ENCODE measurements around the gene ACADS. TPM values are rescaled to one million over a fixed set of nuclear protein-coding genes. Genes with fewer than 3 reads are reported as not detected.

ACADS gene
- total and polyA plus RNA-seq, 2 of the 8 experiments (the other 6 are each of a cell fraction or from before 2014, with no cell fraction given), result 4.9 to 7.5 TPM

DNA sequence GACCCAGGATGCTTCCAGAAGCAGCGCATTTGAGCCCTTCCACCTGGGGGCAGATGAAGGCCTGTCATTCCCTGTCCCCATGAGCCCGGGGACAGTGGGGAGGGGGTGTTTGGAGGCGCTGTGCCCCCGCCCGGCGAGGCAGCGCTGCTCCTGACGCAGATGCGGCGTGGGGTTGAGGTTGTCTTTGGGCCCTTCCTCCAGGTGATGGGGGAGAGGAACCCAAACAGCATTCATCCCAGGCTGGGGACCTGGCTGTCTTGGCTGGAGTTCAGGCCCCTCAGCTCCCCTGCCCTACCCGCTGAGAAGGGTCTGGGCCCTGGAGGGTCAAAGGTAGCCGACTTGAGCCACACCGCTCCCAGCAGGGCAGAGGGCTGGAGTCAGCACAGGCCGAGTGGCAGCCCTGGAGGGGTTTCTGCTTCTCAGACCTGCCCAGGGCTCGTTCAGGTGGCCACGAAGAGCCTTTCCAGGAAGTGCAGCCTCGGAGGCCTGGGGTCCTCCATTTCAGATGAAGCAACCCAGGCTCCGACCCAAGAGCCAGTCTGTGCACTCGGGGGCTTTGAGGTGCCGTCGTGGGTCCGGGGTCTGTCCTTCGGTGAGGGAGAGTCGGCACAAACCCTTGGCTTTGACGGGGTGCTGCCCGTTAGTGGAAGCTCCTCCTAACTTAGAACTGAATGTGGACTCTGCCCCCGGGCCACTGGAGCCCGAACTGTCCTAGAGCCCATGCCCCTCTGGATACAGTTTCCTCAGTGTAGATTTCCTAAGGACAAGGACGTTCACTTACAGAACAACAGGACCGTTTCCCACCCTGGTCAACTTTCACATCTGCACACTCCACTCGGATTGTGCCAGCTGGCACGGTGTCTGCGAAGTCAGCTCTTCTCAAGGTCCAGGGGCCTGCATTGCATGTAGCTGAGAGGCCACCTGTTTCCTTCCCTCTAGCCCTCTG, 16.1 kb downstream of the ACADS start:
- 89% methylated on average over 29 of the region's 33 CpGs; no CpG with 5 or more reads in 1 of the 2 experiments for WGBS, 2 experiments (ENCODE audit: extremely low coverage in 1 of 2, insufficient coverage in 1 of 2, insufficient read length in 1 of 2, insufficient replicate concordance in 2 of 2, low coverage in 1 of 2, low lambda C conversion rate in 2 of 2, missing lambda C conversion rate in 1 of 2)
- no peak overlapping the region for H3K27ac ChIP-seq (ENCODE audit: low read depth, low read length)
- FAIRE-seq (no peak), DNase-seq (ENCODE audit: low read depth in 1 of 2, low spot score in 2 of 2) (peak in 1 of 2 experiments; percentile 48)
- no peak overlapping the region for H3K14ac ChIP-seq (ENCODE audit: insufficient read length)
- H3K23ac ChIP-seq (ENCODE audit: insufficient read length), result no peak overlapping the region
- H2BK15ac ChIP-seq (ENCODE audit: low read length), result no peak overlapping the region
- no peaks in the 10 kb centered on the region for H3K79me1 ChIP-seq (ENCODE audit: low read depth, low read length)
- CTCF ChIA-PET (ENCODE audit: partially characterized antibody), result interaction anchor here (0.7 to 1.5 kb wide), 6 partner anchors 11 to 230 kb away, joined by 3 to 7 read pairs (median 3); no protein-coding TSS in a partner anchor
- H3K18ac ChIP-seq (ENCODE audit: extremely low read depth, low read length), result no peak overlapping the region
- H3K36me3 ChIP-seq (ENCODE audit: control insufficient read depth in 2 of 4, insufficient read depth in 4 of 4, low read length in 3 of 4), result no peaks in the 10 kb centered on the region; a peak in 1 of 8 replicates
- H3K56ac ChIP-seq (replicated peaks; ENCODE audit: insufficient read length, low read depth, low read length), result no peak overlapping the region
- H2BK12ac ChIP-seq (ENCODE audit: low read depth, low read length), result no peak overlapping the region
- no peak overlapping the region for H3K9ac ChIP-seq (replicated peaks in 1 of 4; ENCODE audit: extremely low read depth in 1 of 4, low read depth in 3 of 4, low read length in 3 of 4)
- POLR2A ChIA-PET (ENCODE audit: partially characterized antibody), result no interaction called here
- no peaks in the 10 kb centered on the region for H3K4me1 ChIP-seq (replicated peaks in 1 of 4; ENCODE audit: control insufficient read depth in 3 of 4, insufficient read depth in 4 of 4, low read length in 3 of 4)
- H3K23me2 ChIP-seq (ENCODE audit: low read depth, low read length), result no peaks in the 10 kb centered on the region
- no peaks in the 10 kb centered on the region for H3K79me2 ChIP-seq (ENCODE audit: control insufficient read depth in 1 of 2, insufficient read depth in 2 of 2, low read length in 2 of 2)
- no peak overlapping the region for H2AFZ ChIP-seq (ENCODE audit: low read length)
- H2BK20ac ChIP-seq (ENCODE audit: low read length), result no peak overlapping the region
- no peak overlapping the region for H4K91ac ChIP-seq (replicated peaks; ENCODE audit: insufficient read length, low read length)
- no peak overlapping the region for H2AK5ac ChIP-seq (ENCODE audit: low read depth, low read length)
- H4K8ac ChIP-seq (ENCODE audit: extremely low read depth, insufficient read depth, low read length), result no peak overlapping the region; the same call in 1 of the 2 replicates
- no peak overlapping the region for H4K5ac ChIP-seq (ENCODE audit: insufficient read length, low read depth, low read length)
- H3K27me3 ChIP-seq (replicated peaks in 1 of 4; ENCODE audit: control insufficient read depth in 3 of 4, extremely low read depth in 1 of 4, insufficient read depth in 3 of 4, low read length in 3 of 4), result no peaks in the 10 kb centered on the region
- H3K4me2 ChIP-seq (ENCODE audit: insufficient read depth in 1 of 2, low read depth in 2 of 2, low read length in 2 of 2), result no peak overlapping the region
- H2BK120ac ChIP-seq (replicated peaks; ENCODE audit: low read depth, low read length), result no peak overlapping the region
- H3K9me3 ChIP-seq (ENCODE audit: insufficient read depth in 2 of 2, low read depth in 1 of 2, low read length in 1 of 2), result no peaks in the 10 kb centered on the region
- no peak overlapping the region for H3K4ac ChIP-seq (replicated peaks; ENCODE audit: insufficient read length, low read depth, low read length)
- no peak overlapping the region for H3K4me3 ChIP-seq (ENCODE audit: extremely low read depth in 1 of 4, insufficient read depth in 2 of 4, low read depth in 3 of 4, low read length in 4 of 4)
- H4K20me1 ChIP-seq (replicated peaks in 1 of 2; ENCODE audit: control insufficient read depth in 1 of 2, insufficient read depth in 2 of 2, low read length in 2 of 2), result no peaks in the 10 kb centered on the region
- H2BK5ac ChIP-seq (ENCODE audit: low read depth, low read length), result no peak overlapping the region
- TF ChIP-seq HDAC6 (IDR thresholded peaks at IDR 0.05; ENCODE audit: low read depth, low read length), result no peak
- no peak for TF ChIP-seq EP300 (IDR thresholded peaks at IDR 0.05; ENCODE audit: borderline replicate concordance in 1 of 2, low read depth in 2 of 2, low read length in 2 of 2)
- no peak for TF ChIP-seq SP4 (IDR thresholded peaks at IDR 0.05; ENCODE audit: low read length)
- TF ChIP-seq CEBPB (IDR thresholded peaks at IDR 0.05; ENCODE audit: low read depth, low read length), result no peak
- TF ChIP-seq YY1 (IDR thresholded peaks at IDR 0.05; ENCODE audit: low read depth, low read length), result no peak
- no peak for TF ChIP-seq GABPA (IDR thresholded peaks at IDR 0.05; ENCODE audit: borderline replicate concordance, insufficient read depth, low read length)
- TF ChIP-seq SIN3A (conservative IDR thresholded peaks at IDR 0.05 in 1 of 2, IDR thresholded peaks at IDR 0.05 in 1 of 2; ENCODE audit: low read depth in 1 of 2, low read length in 2 of 2), result no peak
- TF ChIP-seq, protein P1, sequence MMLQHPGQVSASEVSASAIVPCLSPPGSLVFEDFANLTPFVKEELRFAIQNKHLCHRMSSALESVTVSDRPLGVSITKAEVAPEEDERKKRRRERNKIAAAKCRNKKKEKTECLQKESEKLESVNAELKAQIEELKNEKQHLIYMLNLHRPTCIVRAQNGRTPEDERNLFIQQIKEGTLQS (IDR thresholded peaks at IDR 0.05; ENCODE audit: insufficient read depth, low read depth, low read length), result no peak
- TF ChIP-seq, protein P2, sequence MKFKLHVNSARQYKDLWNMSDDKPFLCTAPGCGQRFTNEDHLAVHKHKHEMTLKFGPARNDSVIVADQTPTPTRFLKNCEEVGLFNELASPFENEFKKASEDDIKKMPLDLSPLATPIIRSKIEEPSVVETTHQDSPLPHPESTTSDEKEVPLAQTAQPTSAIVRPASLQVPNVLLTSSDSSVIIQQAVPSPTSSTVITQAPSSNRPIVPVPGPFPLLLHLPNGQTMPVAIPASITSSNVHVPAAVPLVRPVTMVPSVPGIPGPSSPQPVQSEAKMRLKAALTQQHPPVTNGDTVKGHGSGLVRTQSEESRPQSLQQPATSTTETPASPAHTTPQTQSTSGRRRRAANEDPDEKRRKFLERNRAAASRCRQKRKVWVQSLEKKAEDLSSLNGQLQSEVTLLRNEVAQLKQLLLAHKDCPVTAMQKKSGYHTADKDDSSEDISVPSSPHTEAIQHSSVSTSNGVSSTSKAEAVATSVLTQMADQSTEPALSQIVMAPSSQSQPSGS (IDR thresholded peaks at IDR 0.05; ENCODE audit: low read length), result no peak
